Mesenchymal stem cell (in vitro differentiated cells and primary cell): ENCODE measurements around the gene TANC1.
"Not testable (repeated sequence)": the region's sequence is repeated elsewhere in the genome, so short reads cannot be mapped to it uniquely, and the experiment has no call there.

Experiments
- DNase-seq: peaks from one replicate; pipeline ENCODE4 v3.0.0-alpha.2; 2013
- H2AFZ ChIP-seq: one replicate; pipeline ENCODE4 v1.6.1; 2013; ENCODE audit warnings: low read depth, mild to moderate bottlenecking, control low read depth, inconsistent platforms, low read length, moderate library complexity
- H2AK5ac ChIP-seq: 2 replicates; pipeline ENCODE4 v1.6.1; 2013; ENCODE audit warnings: low read length, moderate library complexity, mild to moderate bottlenecking, inconsistent platforms; ENCODE audit not compliant: severe bottlenecking
- H2BK120ac ChIP-seq: one replicate; pipeline ENCODE4 v1.6.1; 2013; ENCODE audit warnings: low read depth, mild to moderate bottlenecking, inconsistent platforms, low read length, moderate library complexity
- H2BK12ac ChIP-seq, 2 experiments: one replicate each; pipeline ENCODE4 v1.6.1; 2013; ENCODE audit warnings: inconsistent platforms in 2 of 2, low read length in 2 of 2, mild to moderate bottlenecking in 2 of 2, moderate library complexity in 2 of 2, control low read depth in 1 of 2
- H2BK15ac ChIP-seq: one replicate; pipeline ENCODE4 v1.6.1; 2013; ENCODE audit warnings: mild to moderate bottlenecking, low read depth, inconsistent platforms; ENCODE audit not compliant: poor library complexity, severe bottlenecking
- H2BK5ac ChIP-seq: 2 replicates; pipeline ENCODE4 v1.6.1; 2013; ENCODE audit warnings: low read depth, mild to moderate bottlenecking, low read length, control low read depth, inconsistent platforms; ENCODE audit not compliant: poor library complexity, severe bottlenecking
- H3K14ac ChIP-seq, 2 experiments: one replicate each; pipeline ENCODE4 v1.6.1; 2013; ENCODE audit warnings: inconsistent platforms in 2 of 2, low read length in 2 of 2, control low read depth in 1 of 2, mild to moderate bottlenecking in 1 of 2, moderate library complexity in 1 of 2
- H3K18ac ChIP-seq, 2 experiments: one replicate each; pipeline ENCODE4 v1.6.1; 2013; ENCODE audit warnings: inconsistent platforms in 2 of 2, low read length in 2 of 2, control low read depth in 1 of 2, low read depth in 1 of 2, mild to moderate bottlenecking in 1 of 2
- H3K23ac ChIP-seq, 2 experiments: one replicate each; pipeline ENCODE4 v1.6.1; 2013; ENCODE audit warnings: inconsistent platforms in 2 of 2, low read length in 2 of 2, mild to moderate bottlenecking in 2 of 2, moderate library complexity in 2 of 2, control low read depth in 1 of 2
- H3K27ac ChIP-seq: 2 replicates; pipeline ENCODE4 v1.5.1; 2013; ENCODE audit warnings: mild to moderate bottlenecking, moderate library complexity, low read length, control low read depth, inconsistent platforms; ENCODE audit not compliant: poor library complexity, severe bottlenecking
- H3K27me3 ChIP-seq, 2 experiments: 2 replicates each; pipeline versions ENCODE4 v1.6.1 to v1.7.0; 2013; ENCODE audit warnings: low read length in 2 of 2, mild to moderate bottlenecking in 2 of 2, moderate library complexity in 2 of 2, control low read depth in 1 of 2, inconsistent platforms in 1 of 2; ENCODE audit not compliant: control insufficient read depth in 1 of 2, insufficient read depth in 1 of 2
- H3K36me3 ChIP-seq, 2 experiments: 2 replicates each; pipeline versions ENCODE4 v1.6.1 to v1.7.0; 2013; ENCODE audit warnings: low read length in 2 of 2, control low read depth in 1 of 2, inconsistent platforms in 1 of 2, low read depth in 1 of 2, mild to moderate bottlenecking in 1 of 2; ENCODE audit not compliant: insufficient read depth in 2 of 2, control insufficient read depth in 1 of 2
- H3K4ac ChIP-seq, 2 experiments: one replicate each; pipeline ENCODE4 v1.6.1; 2013; ENCODE audit warnings: inconsistent platforms in 2 of 2, low read length in 2 of 2, mild to moderate bottlenecking in 2 of 2, moderate library complexity in 2 of 2, control low read depth in 1 of 2, low read depth in 1 of 2
- H3K4me1 ChIP-seq: 2 replicates; pipeline ENCODE4 v1.6.1; 2013; ENCODE audit warnings: low read depth, low read length, control low read depth; ENCODE audit not compliant: control insufficient read depth, insufficient read depth
- H3K4me2 ChIP-seq: 2 replicates; pipeline ENCODE4 v1.6.1; 2013; ENCODE audit warnings: low read length, mild to moderate bottlenecking, inconsistent platforms; ENCODE audit not compliant: poor library complexity, severe bottlenecking
- H3K4me3 ChIP-seq, 2 experiments: 2 replicates each; pipeline versions ENCODE4 v1.5.1 to v1.7.0; 2013; ENCODE audit warnings: low read length in 2 of 2, mild to moderate bottlenecking in 2 of 2, control low read depth in 1 of 2, low read depth in 1 of 2; ENCODE audit not compliant: insufficient read depth in 1 of 2
- H3K79me1 ChIP-seq: replicated peaks from 2 replicates; pipeline ENCODE4 v1.6.1; 2013; ENCODE audit warnings: mild to moderate bottlenecking, control low read depth, low read length, inconsistent platforms; ENCODE audit not compliant: poor library complexity, severe bottlenecking
- H3K9ac ChIP-seq: 2 replicates; pipeline ENCODE4 v1.7.0; 2013; ENCODE audit warnings: mild to moderate bottlenecking, low read length, moderate library complexity
- H3K9me3 ChIP-seq: 2 replicates; pipeline ENCODE4 v1.7.0; 2013; ENCODE audit warnings: mild to moderate bottlenecking, low read length; ENCODE audit not compliant: control insufficient read depth
- H4K8ac ChIP-seq: one replicate; pipeline ENCODE4 v1.6.1; 2013; ENCODE audit warnings: inconsistent platforms, mild to moderate bottlenecking, low read length, moderate library complexity
- H4K91ac ChIP-seq: one replicate; pipeline ENCODE4 v1.6.1; 2013; ENCODE audit warnings: mild to moderate bottlenecking, low read length, inconsistent platforms
- WGBS: methylation state at CpG from one replicate; pipeline ENCODE4 v1.1.7; 2013; ENCODE audit warnings: mixed read lengths; 5-methylcytosine and 5-hydroxymethylcytosine counted together

Gene TANC1

DNA sequence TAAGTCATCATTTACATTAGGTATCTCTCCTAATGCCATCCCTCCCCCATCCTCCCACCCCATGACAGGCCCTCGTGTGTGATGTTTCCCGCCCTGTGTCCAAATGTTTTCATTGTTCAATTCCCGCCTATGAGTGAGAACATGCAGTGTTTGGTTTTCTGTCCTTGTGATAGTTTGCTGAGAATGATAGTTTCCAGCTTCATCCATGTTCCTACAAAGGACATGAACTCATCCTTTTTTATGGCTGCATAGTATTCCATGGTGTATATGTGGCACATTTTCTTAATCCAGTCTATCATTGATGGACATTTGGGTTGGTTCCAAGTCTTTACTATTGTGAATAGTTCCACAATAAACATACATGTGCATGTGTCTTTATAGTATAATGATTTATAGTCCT lies 68.0 kb downstream of the TANC1 start:
- DNase-seq, H2BK12ac ChIP-seq, H2AK5ac ChIP-seq, H3K27me3 ChIP-seq, H3K23ac ChIP-seq, H2AFZ ChIP-seq, H2BK120ac ChIP-seq, H3K9ac ChIP-seq, H3K4me2 ChIP-seq, H3K27ac ChIP-seq, H3K36me3 ChIP-seq, H2BK5ac ChIP-seq, H2BK15ac ChIP-seq, H4K8ac ChIP-seq, H4K91ac ChIP-seq, H3K4ac ChIP-seq, H3K18ac ChIP-seq, H3K9me3 ChIP-seq, H3K14ac ChIP-seq, H3K4me3 ChIP-seq, H3K4me1 ChIP-seq: not testable (repeated sequence)
- no CpG with 5 or more reads among the region's 3 CpGs for WGBS
- H3K79me1 ChIP-seq = peaks cover 20% of the 10 kb centered on the region

DNA sequence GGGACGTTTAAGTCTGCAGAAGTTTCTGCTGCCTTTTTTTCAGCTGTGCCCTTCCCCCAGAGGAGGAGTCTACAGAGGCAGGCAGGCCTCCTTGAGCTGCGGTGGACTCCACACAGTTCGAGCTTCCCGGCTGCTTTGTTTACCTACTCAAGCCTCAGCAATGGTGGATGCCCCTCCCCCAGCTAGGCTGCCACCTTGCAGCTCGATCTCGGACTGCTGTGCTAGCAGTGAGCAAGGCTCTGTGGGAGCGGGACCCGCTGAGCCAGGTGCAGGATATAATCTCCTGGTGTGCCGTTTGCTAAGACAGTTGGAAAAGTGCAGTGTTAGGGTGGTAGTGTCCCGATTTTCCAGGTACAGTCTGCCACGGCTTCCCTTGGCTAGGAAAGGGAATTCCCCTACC lies 72.9 kb downstream of the TANC1 start:
- not testable (repeated sequence) for H2BK15ac ChIP-seq, H3K14ac ChIP-seq, H2AK5ac ChIP-seq, H4K8ac ChIP-seq, H3K4me1 ChIP-seq, H3K4ac ChIP-seq, H3K27ac ChIP-seq, H3K4me3 ChIP-seq, H3K9me3 ChIP-seq, H3K4me2 ChIP-seq, H2BK120ac ChIP-seq, H4K91ac ChIP-seq, H3K23ac ChIP-seq, H2BK12ac ChIP-seq, DNase-seq, H3K27me3 ChIP-seq, H3K9ac ChIP-seq, H2BK5ac ChIP-seq, H2AFZ ChIP-seq
- Histone ChIP-seq H3K79me1 (peaks cover 33% of the 10 kb centered on the region), H3K36me3 (peaks cover 0 to 20% of the 10 kb centered on the region in 2 experiments), H3K18ac (peak overlapping the region in 1 of 2 experiments; percentile 21)
- 97% methylated on average over 11 of the region's 11 CpGs for WGBS

DNA sequence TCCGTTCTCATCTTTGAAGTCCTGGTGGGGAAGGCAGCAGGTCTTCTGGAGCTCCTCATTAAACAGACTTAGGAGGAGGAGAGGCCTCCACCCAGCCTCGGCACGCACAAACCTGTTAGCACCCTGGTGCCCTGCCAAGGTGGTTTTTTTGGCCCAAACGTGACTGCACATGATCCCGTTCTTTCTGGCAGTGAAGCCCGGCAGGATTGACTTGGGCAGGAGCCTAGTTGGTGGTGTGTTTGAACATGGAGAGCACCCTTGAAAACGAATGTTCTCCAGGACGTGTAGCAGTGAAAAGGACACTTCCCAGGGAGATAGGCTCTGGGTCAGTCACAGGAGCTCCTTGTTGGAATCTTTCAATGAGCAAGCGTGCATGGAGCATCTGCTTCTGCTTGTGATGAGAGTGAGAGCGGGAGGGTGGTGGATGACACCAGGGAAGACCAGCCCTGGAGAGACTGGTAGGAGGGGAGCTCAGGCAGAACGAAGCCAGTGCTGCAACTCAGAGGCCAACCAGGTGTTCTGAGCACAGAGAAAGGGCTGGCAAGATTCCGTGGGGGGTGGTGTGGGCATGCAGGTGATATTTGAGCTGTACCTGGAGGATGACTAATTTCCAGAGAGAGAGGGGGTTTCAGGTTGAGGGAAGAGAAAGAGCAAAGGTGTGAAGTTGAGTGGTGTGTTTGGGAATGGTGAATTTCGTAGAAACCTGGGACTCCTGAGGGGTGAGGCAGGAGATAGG lies 73.8 kb downstream of the TANC1 start:
- Histone ChIP-seq H4K91ac (no peak overlapping the region), H3K27ac (no peak overlapping the region), H3K4me3 (no peak overlapping the region), H3K36me3 (peaks cover 0 to 20% of the 10 kb centered on the region in 2 experiments), H3K18ac (no peak overlapping the region), H3K4me2 (no peak overlapping the region), H2AK5ac (no peak overlapping the region), H2BK12ac (no peak overlapping the region), H2BK5ac (no peak overlapping the region), H4K8ac (no peak overlapping the region), H3K23ac (no peak overlapping the region), H2AFZ (no peak overlapping the region), H2BK120ac (no peak overlapping the region), H3K4me1 (peaks cover 12% of the 10 kb centered on the region), H3K4ac (no peak overlapping the region), H2BK15ac (no peak overlapping the region), H3K14ac (no peak overlapping the region), H3K9me3 (no peaks in the 10 kb centered on the region), H3K27me3 (no peaks in the 10 kb centered on the region), H3K9ac (no peak overlapping the region), H3K79me1 (peaks cover 33% of the 10 kb centered on the region)
- no peak for DNase-seq
- WGBS = 97% methylated on average over 13 of the region's 13 CpGs

DNA sequence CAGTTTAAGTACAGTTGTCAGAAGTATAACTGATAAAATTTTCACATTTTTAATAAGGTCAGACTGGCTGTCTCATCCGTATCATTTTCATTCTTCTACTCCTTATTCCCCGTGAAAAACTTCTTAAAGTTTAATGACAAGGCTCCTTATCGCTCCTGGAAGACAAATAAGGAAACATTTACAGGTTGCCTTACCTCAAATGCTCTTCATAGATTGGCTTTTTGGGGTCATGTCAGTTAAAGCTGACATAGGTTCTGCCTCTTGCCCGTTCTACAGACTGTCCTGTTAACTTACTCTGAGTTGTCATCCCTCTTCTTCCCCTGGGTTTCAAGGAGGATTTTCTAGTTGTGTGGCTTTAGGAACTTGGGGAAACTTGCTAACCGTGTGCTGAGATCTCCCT lies 75.3 kb downstream of the TANC1 start:
- H3K27me3 ChIP-seq = no peaks in the 10 kb centered on the region
- H3K4me1 ChIP-seq = peaks cover 15% of the 10 kb centered on the region
- no peak overlapping the region for H3K4me2 ChIP-seq
- no peak overlapping the region for H2BK15ac ChIP-seq
- no peak overlapping the region for H3K14ac ChIP-seq
- H4K8ac ChIP-seq = no peak overlapping the region
- H3K27ac ChIP-seq = no peak overlapping the region
- H3K79me1 ChIP-seq = peaks cover 40% of the 10 kb centered on the region
- no peak overlapping the region for H2AK5ac ChIP-seq
- no peak overlapping the region for H3K4me3 ChIP-seq
- no peak overlapping the region for H3K9ac ChIP-seq
- H3K18ac ChIP-seq = no peak overlapping the region
- no peak overlapping the region for H2AFZ ChIP-seq
- no peaks in the 10 kb centered on the region for H3K9me3 ChIP-seq
- H2BK120ac ChIP-seq = no peak overlapping the region
- H2BK12ac ChIP-seq = no peak overlapping the region
- peaks cover 0 to 20% of the 10 kb centered on the region in 2 experiments for H3K36me3 ChIP-seq
- H4K91ac ChIP-seq = no peak overlapping the region
- H3K4ac ChIP-seq = no peak overlapping the region
- WGBS = 97% methylated on average over 3 of the region's 5 CpGs
- no peak overlapping the region for H3K23ac ChIP-seq
- DNase-seq = no peak
- H2BK5ac ChIP-seq = no peak overlapping the region
